ENCODE data around the gene SFN.
"Not testable (repeated sequence)": the region's sequence is repeated elsewhere in the genome, so short reads cannot be mapped to it uniquely, and the experiment has no call there.

The SFN gene

DNA sequence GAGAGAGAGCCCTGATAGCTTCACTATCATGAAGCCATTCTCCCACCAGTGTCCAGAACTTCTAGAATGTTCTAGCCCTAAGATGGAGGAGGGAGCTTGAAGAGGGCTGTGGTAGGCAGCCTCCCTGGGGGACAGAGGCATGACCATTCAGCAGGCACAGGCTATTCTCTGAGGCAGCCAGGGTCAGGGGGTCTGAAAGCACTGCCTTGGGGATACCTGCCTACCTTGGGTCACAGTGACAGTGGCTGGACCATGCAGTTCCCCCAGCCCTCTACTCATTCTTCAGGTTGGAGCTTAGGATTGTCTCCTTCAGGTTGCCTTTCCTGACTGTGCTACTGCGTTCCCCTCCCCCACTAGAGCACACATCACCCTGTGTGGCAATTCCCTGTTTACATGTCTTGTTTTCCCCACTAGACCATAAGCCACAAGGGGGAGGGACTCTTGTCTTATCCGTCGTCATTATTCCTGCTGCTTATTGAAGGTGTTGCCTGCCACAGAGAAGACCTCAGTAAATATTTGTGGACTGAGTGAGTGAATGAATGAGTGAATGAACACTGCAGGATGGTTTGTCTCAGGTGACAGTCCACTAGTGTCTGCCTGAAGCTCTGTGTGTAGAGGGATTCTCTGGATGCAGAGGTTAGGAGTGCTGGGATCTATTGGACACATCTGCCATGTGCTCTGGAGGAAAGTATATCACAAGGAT, 31.3 kb upstream of the SFN start:
- peak overlapping the region; percentile 7 for H3K9ac ChIP-seq (ENCODE audit: low read depth, low read length, poor library complexity, severe bottlenecking)
- H4K20me1 ChIP-seq (ENCODE audit: insufficient read depth, low read length, poor library complexity, severe bottlenecking) = peaks cover 26% of the 10 kb centered on the region
- H3F3A ChIP-seq (ENCODE audit: low read depth) = peaks cover 24% of the 10 kb centered on the region
- no peaks in the 10 kb centered on the region for H3K27me3 ChIP-seq (ENCODE audit: insufficient read depth, low read length, poor library complexity, severe bottlenecking)
- TF ChIP-seq, protein P1, sequence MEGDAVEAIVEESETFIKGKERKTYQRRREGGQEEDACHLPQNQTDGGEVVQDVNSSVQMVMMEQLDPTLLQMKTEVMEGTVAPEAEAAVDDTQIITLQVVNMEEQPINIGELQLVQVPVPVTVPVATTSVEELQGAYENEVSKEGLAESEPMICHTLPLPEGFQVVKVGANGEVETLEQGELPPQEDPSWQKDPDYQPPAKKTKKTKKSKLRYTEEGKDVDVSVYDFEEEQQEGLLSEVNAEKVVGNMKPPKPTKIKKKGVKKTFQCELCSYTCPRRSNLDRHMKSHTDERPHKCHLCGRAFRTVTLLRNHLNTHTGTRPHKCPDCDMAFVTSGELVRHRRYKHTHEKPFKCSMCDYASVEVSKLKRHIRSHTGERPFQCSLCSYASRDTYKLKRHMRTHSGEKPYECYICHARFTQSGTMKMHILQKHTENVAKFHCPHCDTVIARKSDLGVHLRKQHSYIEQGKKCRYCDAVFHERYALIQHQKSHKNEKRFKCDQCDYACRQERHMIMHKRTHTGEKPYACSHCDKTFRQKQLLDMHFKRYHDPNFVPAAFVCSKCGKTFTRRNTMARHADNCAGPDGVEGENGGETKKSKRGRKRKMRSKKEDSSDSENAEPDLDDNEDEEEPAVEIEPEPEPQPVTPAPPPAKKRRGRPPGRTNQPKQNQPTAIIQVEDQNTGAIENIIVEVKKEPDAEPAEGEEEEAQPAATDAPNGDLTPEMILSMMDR (conservative IDR thresholded peaks at IDR 0.05; ENCODE audit: low read length) = no peak
- TF ChIP-seq EZH2phosphoT487 (IDR thresholded peaks at IDR 0.05; ENCODE audit: borderline replicate concordance) = no peak
- no peaks in the 10 kb centered on the region for H3K9me2 ChIP-seq (replicated peaks; ENCODE audit: low read depth, low read length)
- H3K4me1 ChIP-seq (ENCODE audit: insufficient read depth, low read length, poor library complexity, severe bottlenecking) = peaks cover 67% of the 10 kb centered on the region
- peak overlapping the region; percentile 30 for H3K4me3 ChIP-seq (ENCODE audit: low read length, poor library complexity, severe bottlenecking)
- peaks cover 22% of the 10 kb centered on the region; the same call in 1 of the 2 replicates for H3K36me3 ChIP-seq (ENCODE audit: insufficient read depth, low read length)
- no peak overlapping the region for H2AFZ ChIP-seq (ENCODE audit: low read length)
- no peaks in the 10 kb centered on the region for H3K9me3 ChIP-seq (ENCODE audit: insufficient read depth, low read depth, low read length)
- H3K79me2 ChIP-seq (ENCODE audit: insufficient read depth, low read length) = peaks cover 66% of the 10 kb centered on the region
- H3K4me2 ChIP-seq (ENCODE audit: low read depth, low read length, poor library complexity, severe bottlenecking) = peak overlapping the region; percentile 57

DNA sequence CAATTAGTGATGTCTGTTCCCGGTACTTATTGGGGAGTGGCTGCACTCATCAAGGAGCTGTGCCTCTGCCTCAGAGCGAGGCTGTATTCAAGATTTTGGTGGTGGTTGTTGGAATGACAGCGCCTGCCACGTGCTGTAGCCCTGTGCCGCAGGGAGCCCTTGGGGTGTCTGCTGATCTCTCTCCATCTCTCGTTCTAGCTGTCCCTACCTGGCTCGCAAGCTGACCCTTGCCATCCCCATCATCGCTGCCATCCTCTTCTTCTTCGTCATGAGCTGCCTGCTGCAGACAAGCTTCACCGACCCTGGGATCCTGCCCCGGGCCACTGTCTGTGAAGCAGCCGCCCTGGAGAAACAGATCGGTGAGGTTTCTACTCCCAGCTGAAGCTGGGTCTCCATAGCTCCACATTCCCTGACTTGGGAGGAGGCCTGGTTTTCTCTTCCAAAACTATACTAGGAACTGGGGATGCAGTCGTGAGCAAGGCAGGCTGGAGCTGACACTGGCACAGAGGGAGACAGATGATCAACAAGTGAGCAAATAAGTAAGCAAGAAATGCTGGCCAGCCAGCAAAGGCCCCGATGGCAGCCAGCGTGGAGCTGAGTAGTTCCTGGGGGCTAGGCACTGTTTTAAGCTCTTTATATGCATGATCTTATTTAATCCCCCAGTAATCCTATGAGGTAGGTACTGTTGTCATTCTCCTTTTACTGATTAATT, 30.5 kb upstream of the SFN start:
- H3K4me2 ChIP-seq (ENCODE audit: low read depth, low read length, poor library complexity, severe bottlenecking) = peak overlapping the region; percentile 82
- peaks cover 22% of the 10 kb centered on the region; the same call in 1 of the 2 replicates for H3K36me3 ChIP-seq (ENCODE audit: insufficient read depth, low read length)
- TF ChIP-seq, protein P1 (conservative IDR thresholded peaks at IDR 0.05; ENCODE audit: low read length) = no peak
- H3F3A ChIP-seq (ENCODE audit: low read depth) = peaks cover 24% of the 10 kb centered on the region
- no peaks in the 10 kb centered on the region for H3K9me2 ChIP-seq (replicated peaks; ENCODE audit: low read depth, low read length)
- no peak overlapping the region for H2AFZ ChIP-seq (ENCODE audit: low read length)
- no peak overlapping the region for H3K4me3 ChIP-seq (ENCODE audit: low read length, poor library complexity, severe bottlenecking)
- peaks cover 64% of the 10 kb centered on the region for H3K4me1 ChIP-seq (ENCODE audit: insufficient read depth, low read length, poor library complexity, severe bottlenecking)
- no peaks in the 10 kb centered on the region for H3K9me3 ChIP-seq (ENCODE audit: insufficient read depth, low read depth, low read length)
- peaks cover 22% of the 10 kb centered on the region for H4K20me1 ChIP-seq (ENCODE audit: insufficient read depth, low read length, poor library complexity, severe bottlenecking)
- no peak overlapping the region for H3K9ac ChIP-seq (ENCODE audit: low read depth, low read length, poor library complexity, severe bottlenecking)
- H3K27me3 ChIP-seq (ENCODE audit: insufficient read depth, low read length, poor library complexity, severe bottlenecking) = no peaks in the 10 kb centered on the region
- peaks cover 60% of the 10 kb centered on the region for H3K79me2 ChIP-seq (ENCODE audit: insufficient read depth, low read length)

DNA sequence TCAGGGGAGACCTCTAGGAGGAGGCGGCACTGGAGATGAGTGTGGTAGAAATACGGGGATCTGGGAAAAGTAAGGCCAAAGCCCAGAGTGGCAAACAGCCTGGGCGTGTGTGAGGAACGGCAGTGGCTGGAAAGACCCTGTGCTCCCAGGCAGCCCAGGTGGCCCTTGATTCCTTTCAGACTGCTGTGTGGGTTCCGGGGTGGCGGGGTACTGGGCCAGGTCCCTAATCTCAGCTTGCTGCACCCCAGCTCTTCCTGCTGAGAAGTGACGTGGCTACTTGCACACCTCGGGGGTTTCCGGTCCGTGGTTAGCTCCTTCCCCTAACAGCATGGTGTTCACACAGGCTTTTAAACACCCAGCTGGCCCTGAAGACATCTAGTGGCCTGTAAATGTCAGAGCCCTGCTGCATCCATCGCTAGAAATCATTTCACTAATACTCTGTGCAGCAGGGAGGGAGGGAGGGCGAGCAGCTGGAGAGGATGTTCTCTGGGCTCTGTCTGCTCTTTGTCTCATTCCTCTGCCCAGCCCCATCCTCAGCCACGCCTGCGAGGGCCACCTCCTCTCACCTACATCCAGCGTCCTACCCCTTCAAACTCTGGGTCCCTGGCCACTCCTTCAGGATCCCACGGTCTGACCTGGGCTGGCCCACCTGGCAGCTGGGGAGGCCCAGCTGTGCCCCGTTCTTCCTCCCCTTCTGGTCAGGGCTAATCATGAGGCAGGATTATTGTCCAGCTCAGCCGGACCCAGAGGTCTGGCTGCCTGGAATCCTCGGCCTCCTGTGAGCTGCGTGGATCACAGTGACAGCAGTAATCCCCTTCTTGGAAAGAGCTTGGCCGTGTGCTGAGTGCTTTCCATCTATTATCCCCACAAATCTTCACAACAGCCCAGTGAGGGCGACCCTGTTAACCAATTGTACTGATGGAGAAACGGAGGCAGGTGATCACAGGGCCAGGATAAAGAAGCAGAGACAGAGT, 29.2 kb upstream of the SFN start:
- H3K27me3 ChIP-seq (ENCODE audit: insufficient read depth, low read length, poor library complexity, severe bottlenecking) = no peaks in the 10 kb centered on the region
- peaks cover 18% of the 10 kb centered on the region for H4K20me1 ChIP-seq (ENCODE audit: insufficient read depth, low read length, poor library complexity, severe bottlenecking)
- no peaks in the 10 kb centered on the region for H3K9me2 ChIP-seq (replicated peaks; ENCODE audit: low read depth, low read length)
- H2AFZ ChIP-seq (ENCODE audit: low read length) = no peak overlapping the region
- peak overlapping the region; percentile 53 for H3K9ac ChIP-seq (ENCODE audit: low read depth, low read length, poor library complexity, severe bottlenecking)
- no peaks in the 10 kb centered on the region for H3K9me3 ChIP-seq (ENCODE audit: insufficient read depth, low read depth, low read length)
- H3K4me2 ChIP-seq (ENCODE audit: low read depth, low read length, poor library complexity, severe bottlenecking) = peak overlapping the region; percentile 82
- peaks cover 29% of the 10 kb centered on the region; the same call in 1 of the 2 replicates for H3K36me3 ChIP-seq (ENCODE audit: insufficient read depth, low read length)
- no peak for TF ChIP-seq EZH2phosphoT487 (IDR thresholded peaks at IDR 0.05; ENCODE audit: borderline replicate concordance)
- TF ChIP-seq, protein P1 (conservative IDR thresholded peaks at IDR 0.05; ENCODE audit: low read length) = peak; percentile 57
- H3F3A ChIP-seq (ENCODE audit: low read depth) = peaks cover 24% of the 10 kb centered on the region
- peak overlapping the region; percentile 61 for H3K4me3 ChIP-seq (ENCODE audit: low read length, poor library complexity, severe bottlenecking)
- peaks cover 48% of the 10 kb centered on the region for H3K79me2 ChIP-seq (ENCODE audit: insufficient read depth, low read length)
- peaks cover 53% of the 10 kb centered on the region for H3K4me1 ChIP-seq (ENCODE audit: insufficient read depth, low read length, poor library complexity, severe bottlenecking)

DNA sequence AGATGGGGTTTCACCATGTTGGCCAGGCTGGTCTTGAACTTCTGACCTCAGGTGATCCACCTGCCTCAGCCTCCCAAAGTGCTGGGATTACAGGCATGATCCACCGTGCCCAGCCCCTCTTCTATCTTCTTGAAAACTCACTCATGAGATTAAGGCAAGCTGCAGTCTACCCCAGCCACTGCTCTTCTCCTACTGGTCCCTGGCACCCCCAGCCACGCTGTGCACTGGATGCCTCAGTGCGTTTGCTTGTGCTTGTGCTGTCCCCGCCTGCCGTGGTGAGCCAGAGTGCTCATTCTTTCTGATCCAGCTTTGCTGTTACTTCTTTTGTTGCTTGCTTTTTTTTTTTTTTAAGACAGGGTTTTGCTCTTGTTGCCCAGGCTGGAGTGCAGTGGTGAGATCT, 25.3 kb upstream of the SFN start:
- not testable (repeated sequence) for H3K27me3 ChIP-seq (ENCODE audit: insufficient read depth, low read length, poor library complexity, severe bottlenecking); H3K9me2 ChIP-seq (replicated peaks; ENCODE audit: low read depth, low read length); H3K9ac ChIP-seq (ENCODE audit: low read depth, low read length, poor library complexity, severe bottlenecking); H3K4me3 ChIP-seq (ENCODE audit: low read length, poor library complexity, severe bottlenecking); H3K9me3 ChIP-seq (ENCODE audit: insufficient read depth, low read depth, low read length); H4K20me1 ChIP-seq (ENCODE audit: insufficient read depth, low read length, poor library complexity, severe bottlenecking); H2AFZ ChIP-seq (ENCODE audit: low read length); H3K4me2 ChIP-seq (ENCODE audit: low read depth, low read length, poor library complexity, severe bottlenecking)
- H3K36me3 ChIP-seq (ENCODE audit: insufficient read depth, low read length) = peaks cover 49% of the 10 kb centered on the region; the same call in 1 of the 2 replicates
- peaks cover 10% of the 10 kb centered on the region; the same call in 1 of the 2 replicates for H3K79me2 ChIP-seq (ENCODE audit: insufficient read depth, low read length)
- H3F3A ChIP-seq (ENCODE audit: low read depth) = peaks cover 14% of the 10 kb centered on the region
- peaks cover 18% of the 10 kb centered on the region for H3K4me1 ChIP-seq (ENCODE audit: insufficient read depth, low read length, poor library complexity, severe bottlenecking)

Data from Loucy (cell line).